HL-60 (cell line): ENCODE results near the gene FRAT1.

Experiments
- DNase-seq, 2 experiments: peaks; one replicate each; pipeline ENCODE4 v3.0.0-alpha.2; 2010 to 2020; ENCODE audit warnings: low read depth in 1 of 2, low spot score in 1 of 2
- H3K27ac ChIP-seq: fragments of 250-450 bp; sonication (Bioruptor Pico); replicated peaks from 2 replicates; pipeline ENCODE4 v1.5.1; 2020; ENCODE audit warnings: mild to moderate bottlenecking, moderate library complexity
- H3K27me3 ChIP-seq: fragments of 250-450 bp; sonication (Bioruptor Pico); 2 replicates; pipeline ENCODE4 v1.5.1; 2021; ENCODE audit warnings: mild to moderate bottlenecking, moderate library complexity; ENCODE audit not compliant: insufficient read depth, poor library complexity, severe bottlenecking
- H3K4me3 ChIP-seq: replicated peaks from 2 replicates; pipeline ENCODE4 v1.5.1; 2011; ENCODE audit warnings: mild to moderate bottlenecking, control low read depth, low read length; ENCODE audit not compliant: insufficient read depth
- CTCF ChIP-seq: IDR thresholded peaks from one replicate; pipeline ENCODE4 v1.5.1; 2011; ENCODE audit warnings: low read length, control low read depth, inconsistent platforms; ENCODE audit not compliant: insufficient read depth
- GABPA ChIP-seq: IDR thresholded peaks from 2 replicates; pipeline ENCODE4 v1.6.1; 2012; ENCODE audit warnings: low read depth
- POLR2AphosphoS5 ChIP-seq: IDR thresholded peaks from 2 replicates; pipeline ENCODE4 v1.6.1; 2012; ENCODE audit warnings: low read depth
- REST ChIP-seq: IDR thresholded peaks from 2 replicates; pipeline ENCODE4 v1.6.1; 2012; ENCODE audit warnings: low read depth; ENCODE audit not compliant: insufficient replicate concordance
- SPI1 ChIP-seq: IDR thresholded peaks from 2 replicates; pipeline ENCODE4 v1.6.1; 2012; ENCODE audit warnings: low read depth, mild to moderate bottlenecking, borderline replicate concordance
- long read RNA-seq: library from polyadenylated mRNA; unstranded; transcript quantifications from one replicate; pipeline ENCODE4 v2.0.0, GENCODE V29; 2020

The FRAT1 gene
- long read RNA-seq, partial matches to known transcripts = 0 of 2 reads
- long read RNA-seq, other reads (novel, unspliced or antisense) = 0 of 2 reads

GRCh38 chr10:97318772-97319651 is at the start of gene FRAT1:
FRAT1 (plus strand) TSS chr10:97319271; CDS start chr10:97319454, 183 bp downstream.
- H3K27ac ChIP-seq = peak within 1 kb of the TSS; percentile 100
- TF ChIP-seq CTCF (no peak), POLR2AphosphoS5 (peak; percentile 62), SPI1 (peak; percentile 72), GABPA (peak; percentile 42; the same call in 1 of the 2 replicates), REST (no peak)
- no peaks in the 10 kb centered on the region for H3K27me3 ChIP-seq
- peak within 1 kb of the TSS; percentile 59 for H3K4me3 ChIP-seq
- DNase-seq = peak; percentile 79 to 91

- TF ChIP-seq SPI1 = no peak
- no peak for TF ChIP-seq GABPA
- TF ChIP-seq REST = no peak
- TF ChIP-seq POLR2AphosphoS5 = no peak
- TF ChIP-seq CTCF = no peak
- no peak for DNase-seq
- no peak overlapping the region for H3K27ac ChIP-seq
- no peak overlapping the region for H3K4me3 ChIP-seq
- no peaks in the 10 kb centered on the region for H3K27me3 ChIP-seq
Measured at GRCh38 chr10:97270523-97271154, 48.4 kb upstream of the FRAT1 start.

GRCh38 chr10:97273700-97274099 is 45.4 kb upstream of the FRAT1 start:
- Histone ChIP-seq H3K27ac (no peak overlapping the region), H3K27me3 (no peaks in the 10 kb centered on the region), H3K4me3 (no peak overlapping the region)
- no peak for DNase-seq
- TF ChIP-seq GABPA = no peak
- no peak for TF ChIP-seq POLR2AphosphoS5
- no peak for TF ChIP-seq CTCF
- TF ChIP-seq SPI1 = no peak
- TF ChIP-seq REST = no peak
